GM12801 (cell line): ENCODE measurements around the gene STK26.

Experiments
- TF ChIP-seq, protein P1 (sequence below): IDR thresholded peaks from one replicate; pipeline ENCODE4 v1.5.1; 2011; ENCODE audit warnings: control low read depth; ENCODE audit not compliant: insufficient read length; ENCODE audit errors: extremely low read depth

The STK26 gene

DNA sequence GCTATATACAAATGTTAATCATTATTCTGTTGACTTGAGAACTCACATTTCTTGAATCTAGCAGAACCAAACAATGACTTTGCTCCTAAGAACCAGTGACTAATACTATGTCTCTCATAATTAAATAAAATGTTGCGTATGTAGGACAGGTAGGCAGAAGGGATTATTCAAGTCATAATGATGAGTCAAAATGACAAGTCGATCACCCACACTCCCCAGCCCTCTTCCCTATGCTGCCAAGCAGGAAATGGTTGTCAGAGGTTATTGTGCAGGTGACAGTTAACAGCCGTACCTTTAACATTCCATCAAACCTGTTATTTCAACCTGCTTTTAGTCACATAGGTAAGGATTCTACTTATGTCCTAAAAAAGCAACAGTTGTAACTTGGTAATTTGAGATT is 22.0 kb upstream of the STK26 start:
- TF ChIP-seq, protein P1, sequence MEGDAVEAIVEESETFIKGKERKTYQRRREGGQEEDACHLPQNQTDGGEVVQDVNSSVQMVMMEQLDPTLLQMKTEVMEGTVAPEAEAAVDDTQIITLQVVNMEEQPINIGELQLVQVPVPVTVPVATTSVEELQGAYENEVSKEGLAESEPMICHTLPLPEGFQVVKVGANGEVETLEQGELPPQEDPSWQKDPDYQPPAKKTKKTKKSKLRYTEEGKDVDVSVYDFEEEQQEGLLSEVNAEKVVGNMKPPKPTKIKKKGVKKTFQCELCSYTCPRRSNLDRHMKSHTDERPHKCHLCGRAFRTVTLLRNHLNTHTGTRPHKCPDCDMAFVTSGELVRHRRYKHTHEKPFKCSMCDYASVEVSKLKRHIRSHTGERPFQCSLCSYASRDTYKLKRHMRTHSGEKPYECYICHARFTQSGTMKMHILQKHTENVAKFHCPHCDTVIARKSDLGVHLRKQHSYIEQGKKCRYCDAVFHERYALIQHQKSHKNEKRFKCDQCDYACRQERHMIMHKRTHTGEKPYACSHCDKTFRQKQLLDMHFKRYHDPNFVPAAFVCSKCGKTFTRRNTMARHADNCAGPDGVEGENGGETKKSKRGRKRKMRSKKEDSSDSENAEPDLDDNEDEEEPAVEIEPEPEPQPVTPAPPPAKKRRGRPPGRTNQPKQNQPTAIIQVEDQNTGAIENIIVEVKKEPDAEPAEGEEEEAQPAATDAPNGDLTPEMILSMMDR = no peak

- TF ChIP-seq, protein P1 = no peak
Measured at GRCh38 chrX:132004728-132005127, 18.4 kb upstream of the STK26 start.

DNA sequence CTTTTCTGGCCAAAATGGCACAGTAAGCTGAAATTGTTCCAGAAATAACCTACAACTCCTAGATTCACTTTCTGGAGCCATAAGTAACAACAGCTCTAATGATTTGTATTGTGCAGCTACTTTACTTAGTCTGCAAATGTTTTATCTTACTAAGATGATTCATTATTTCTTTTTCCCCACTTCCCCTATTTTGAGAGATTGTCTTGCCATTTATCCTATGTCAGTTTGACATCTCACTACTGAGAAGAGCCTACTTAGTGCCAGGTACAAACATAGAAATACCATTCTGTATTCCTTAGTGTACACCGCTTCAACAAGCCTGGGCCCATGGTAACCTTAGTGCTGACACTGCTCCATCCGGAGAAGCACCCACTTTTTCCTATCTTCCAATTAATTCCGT is 13.8 kb upstream of the STK26 start:
- TF ChIP-seq, protein P1 = no peak

DNA sequence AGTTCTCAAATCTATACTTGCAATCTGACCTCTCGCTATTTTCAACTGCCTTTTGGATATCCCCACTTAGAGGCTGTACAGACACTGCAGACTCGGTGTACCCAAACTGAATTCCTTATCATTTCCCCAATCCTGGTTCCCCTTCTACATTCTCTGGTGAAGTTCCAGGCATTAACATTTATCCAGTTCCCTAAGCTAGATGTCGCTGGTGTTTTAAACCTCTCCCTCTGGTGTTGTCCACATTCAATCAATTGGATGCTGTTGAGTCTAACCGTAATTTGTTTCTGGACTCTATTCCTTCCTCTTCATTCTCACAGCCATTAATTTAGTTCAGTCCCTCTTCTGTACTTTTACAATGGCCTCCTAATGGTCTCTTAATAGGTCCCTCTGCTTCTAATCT is 7.2 kb upstream of the STK26 start:
- TF ChIP-seq, protein P1 = no peak

GRCh38 chrX:132016628-132017430 is 6.3 kb upstream of the STK26 start:
- TF ChIP-seq, protein P1 = no peak

GRCh38 chrX:132017431-132018185 is 5.5 kb upstream of the STK26 start:
- TF ChIP-seq, protein P1 = no peak

DNA sequence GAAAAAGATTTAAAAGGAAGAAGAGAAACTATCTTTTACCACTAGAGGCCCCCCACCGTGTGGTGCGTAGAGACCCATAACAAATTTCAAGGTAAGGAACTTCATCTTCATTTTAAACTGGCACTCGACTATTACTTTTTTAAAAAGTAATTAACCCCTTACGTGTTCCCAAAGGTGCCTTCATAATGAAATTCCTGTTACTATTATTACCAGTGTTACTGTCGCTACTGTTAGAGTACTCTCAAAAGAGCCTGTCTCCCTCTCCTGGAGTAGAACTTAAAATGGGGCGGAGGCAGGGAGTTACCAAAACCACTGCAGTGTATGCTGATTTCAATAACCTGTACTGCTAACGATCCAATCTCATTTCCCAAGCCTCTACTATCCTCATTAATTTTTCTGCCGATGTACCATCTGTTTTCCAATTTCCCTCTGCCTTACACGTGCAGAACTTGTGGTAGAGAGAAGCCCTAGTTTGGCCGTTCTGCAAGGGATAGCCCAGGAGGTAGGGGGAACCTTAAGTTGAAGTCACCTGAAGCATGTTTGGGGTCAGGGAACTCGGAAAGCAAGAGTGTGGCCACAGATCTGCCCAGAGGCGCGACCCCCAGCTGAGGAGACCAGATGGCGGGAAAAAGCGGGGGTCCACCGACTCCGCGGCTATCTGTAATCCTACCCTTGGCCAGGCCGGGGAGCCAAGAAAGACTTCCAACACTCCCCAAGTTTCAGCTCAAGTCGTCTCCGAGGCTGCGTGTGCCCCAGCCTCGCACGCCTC is 720 bp upstream of the STK26 start:
- TF ChIP-seq, protein P1 = no peak
